SK-N-MC (cell line): ENCODE measurements around the gene PRR36.
A peak's percentile ranks its signal among the peaks of the same experiment; 100 is the strongest.

Experiments
- DNase-seq: peaks from one replicate; pipeline ENCODE4 v3.0.0-alpha.2; 2011; ENCODE audit warnings: low read depth, low spot score
- H3K27ac ChIP-seq: fragments of 200-600 bp; sonication (generic); 2 replicates; pipeline ENCODE4 v1.5.1; 2016; ENCODE audit warnings: mixed run types
- H3K36me3 ChIP-seq: fragments of 200-600 bp; sonication (generic); 2 replicates; pipeline ENCODE4 v1.6.1; 2017; ENCODE audit warnings: antibody characterized with exemption, low read length, mixed read lengths; ENCODE audit not compliant: insufficient read depth
- H3K4me3 ChIP-seq: fragments of 200-600 bp; sonication (generic); 2 replicates; pipeline ENCODE4 v1.5.1; 2016
- H3K9ac ChIP-seq: fragments of 200-600 bp; sonication (generic); 2 replicates; pipeline ENCODE4 v1.8.0; 2017; ENCODE audit warnings: mixed run types, mixed read lengths; ENCODE audit not compliant: insufficient read length
- H3K9me3 ChIP-seq: fragments of 200-600 bp; sonication (generic); 2 replicates; pipeline ENCODE4 v1.6.1; 2017; ENCODE audit warnings: low read depth, mild to moderate bottlenecking, antibody characterized with exemption, low read length, moderate library complexity, mixed read lengths
- EZH2 ChIP-seq: fragments of 200-600 bp; sonication (generic); IDR thresholded peaks from one replicate; pipeline ENCODE4 v1.6.1; 2017; ENCODE audit warnings: antibody characterized with exemption
- FOXP2 ChIP-seq: optimal IDR thresholded peaks from 2 replicates; pipeline ENCODE3; 2011; ENCODE audit warnings: mild to moderate bottlenecking, moderate library complexity; ENCODE audit not compliant: insufficient read depth; ENCODE audit errors: extremely low read length, control extremely low read depth
- POLR2AphosphoS5 ChIP-seq: IDR thresholded peaks from 2 replicates; pipeline ENCODE4 v1.6.1; 2012; ENCODE audit warnings: mild to moderate bottlenecking, low read depth, low read length, borderline replicate concordance

The PRR36 gene

GRCh38 chr19:7867092-7867844, 6.9 kb downstream of the PRR36 start:
- Histone ChIP-seq H3K4me3 (no peak overlapping the region), H3K27ac (no peak overlapping the region), H3K9me3 (no peaks in the 10 kb centered on the region), H3K9ac (no peak overlapping the region), H3K36me3 (no peaks in the 10 kb centered on the region)
- DNase-seq, result no peak
- TF ChIP-seq POLR2AphosphoS5 (no peak), EZH2 (no peak), FOXP2 (no peak)

- DNase-seq, result no peak
- no peak overlapping the region for H3K27ac ChIP-seq
- H3K4me3 ChIP-seq, result no peak overlapping the region
- TF ChIP-seq EZH2 (no peak), FOXP2 (no peak), POLR2AphosphoS5 (no peak)
- H3K9me3 ChIP-seq, result no peaks in the 10 kb centered on the region
- H3K36me3 ChIP-seq, result no peaks in the 10 kb centered on the region
- no peak overlapping the region for H3K9ac ChIP-seq
Measured at GRCh38 chr19:7866399-7867091, 7.6 kb downstream of the PRR36 start.

- DNase-seq, result no peak
- H3K9me3 ChIP-seq, result no peaks in the 10 kb centered on the region
Measured at GRCh38 chr19:7865262-7865911, 8.8 kb downstream of the PRR36 start.

GRCh38 chr19:7864690-7865074, 9.5 kb downstream of the PRR36 start:
- TF ChIP-seq FOXP2, result no peak
- no peak for TF ChIP-seq EZH2
- TF ChIP-seq POLR2AphosphoS5, result no peak
- Histone ChIP-seq H3K9ac (no peak overlapping the region), H3K4me3 (no peak overlapping the region), H3K9me3 (no peaks in the 10 kb centered on the region), H3K27ac (no peak overlapping the region; the same call in 1 of the 2 replicates), H3K36me3 (no peaks in the 10 kb centered on the region)
- DNase-seq, result no peak

More at GRCh38 chr19:7865262-7865911, 8.8 kb downstream of the PRR36 start:
- TF ChIP-seq EZH2, result no peak
- no peak for TF ChIP-seq FOXP2
- TF ChIP-seq POLR2AphosphoS5, result no peak
- no peak overlapping the region for H3K4me3 ChIP-seq
- H3K9ac ChIP-seq, result no peak overlapping the region
- H3K36me3 ChIP-seq, result no peaks in the 10 kb centered on the region
- peak overlapping the region; percentile 12; the same call in 1 of the 2 replicates for H3K27ac ChIP-seq

- no peak overlapping the region for H3K4me3 ChIP-seq
- DNase-seq, result no peak
- TF ChIP-seq FOXP2, result no peak
Measured at GRCh38 chr19:7863971-7864689, 10.1 kb downstream of the PRR36 start.

GRCh38 chr19:7863157-7863970, 10.8 kb downstream of the PRR36 start:
- Histone ChIP-seq H3K27ac (no peak overlapping the region), H3K4me3 (no peak overlapping the region), H3K9ac (no peak overlapping the region), H3K36me3 (no peaks in the 10 kb centered on the region), H3K9me3 (no peaks in the 10 kb centered on the region)
- DNase-seq, result no peak
- TF ChIP-seq FOXP2 (no peak), POLR2AphosphoS5 (no peak), EZH2 (no peak)

More at GRCh38 chr19:7863971-7864689, 10.1 kb downstream of the PRR36 start:
- no peaks in the 10 kb centered on the region for H3K9me3 ChIP-seq
- H3K27ac ChIP-seq, result no peak overlapping the region
- H3K36me3 ChIP-seq, result no peaks in the 10 kb centered on the region
- H3K9ac ChIP-seq, result no peak overlapping the region

- TF ChIP-seq POLR2AphosphoS5 (no peak), FOXP2 (no peak), EZH2 (no peak)
- Histone ChIP-seq H3K4me3 (no peak overlapping the region), H3K9ac (no peak overlapping the region), H3K27ac (no peak overlapping the region), H3K9me3 (no peaks in the 10 kb centered on the region), H3K36me3 (no peaks in the 10 kb centered on the region)
- DNase-seq, result no peak
Measured at GRCh38 chr19:7862413-7862951, 11.7 kb downstream of the PRR36 start.
